HG03103 (cell line): ENCODE data around the gene APC2.
"Not testable (repeated sequence)": the region's sequence is repeated elsewhere in the genome, so short reads cannot be mapped to it uniquely, and the experiment has no call there.

ENCODE experiments used
- ATAC-seq: cut with Tn5 transposase; IDR thresholded peaks from one replicate; pipeline ENCODE4 v1.9.1; 2021; ENCODE audit warnings: low read depth; ENCODE audit not compliant: unreplicated experiment

APC2 gene

DNA sequence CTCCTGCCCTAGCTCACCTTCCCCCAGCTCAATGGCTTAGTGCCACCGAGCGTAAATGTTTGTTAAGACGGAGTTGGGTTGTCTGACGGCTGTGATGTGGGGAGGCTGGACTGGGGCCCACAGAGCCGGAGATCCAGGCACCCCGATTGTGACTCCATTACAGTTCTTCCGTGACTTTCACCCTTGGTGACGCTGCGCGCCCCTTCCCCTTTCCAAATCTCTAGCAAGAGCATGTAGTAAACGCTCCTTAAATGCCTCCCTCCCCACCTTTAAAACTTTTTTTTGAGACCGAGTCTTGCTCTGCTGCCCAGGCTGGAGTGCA, 41.9 kb downstream of the APC2 start:
- ATAC-seq = no peak

DNA sequence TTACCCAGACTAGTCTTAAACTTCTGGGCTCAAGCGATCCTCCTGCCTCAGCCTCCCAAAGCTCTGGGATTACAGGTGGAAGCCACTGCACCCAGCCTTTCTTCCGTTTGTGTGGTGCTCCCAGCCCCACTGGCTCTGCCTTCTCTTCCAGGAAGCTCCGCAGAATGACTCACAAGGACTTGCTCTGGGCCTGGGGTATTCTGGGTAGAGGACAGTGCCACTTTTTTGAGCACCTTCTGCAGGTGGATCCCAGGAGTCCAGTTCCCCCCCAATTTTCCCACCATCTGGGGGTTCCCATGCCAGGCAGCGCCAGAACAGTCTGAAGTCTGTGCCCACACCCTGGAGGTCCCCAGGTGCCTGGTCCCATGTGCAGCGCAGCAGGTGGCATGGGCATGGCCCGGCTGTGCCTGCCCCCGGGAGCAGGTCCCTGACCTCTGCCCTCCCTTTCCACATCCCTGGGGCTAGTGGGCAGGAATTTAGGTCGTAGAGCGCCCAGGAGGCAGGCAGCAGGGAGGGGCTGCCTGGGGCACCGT, 42.6 kb downstream of the APC2 start:
- ATAC-seq = no peak

DNA sequence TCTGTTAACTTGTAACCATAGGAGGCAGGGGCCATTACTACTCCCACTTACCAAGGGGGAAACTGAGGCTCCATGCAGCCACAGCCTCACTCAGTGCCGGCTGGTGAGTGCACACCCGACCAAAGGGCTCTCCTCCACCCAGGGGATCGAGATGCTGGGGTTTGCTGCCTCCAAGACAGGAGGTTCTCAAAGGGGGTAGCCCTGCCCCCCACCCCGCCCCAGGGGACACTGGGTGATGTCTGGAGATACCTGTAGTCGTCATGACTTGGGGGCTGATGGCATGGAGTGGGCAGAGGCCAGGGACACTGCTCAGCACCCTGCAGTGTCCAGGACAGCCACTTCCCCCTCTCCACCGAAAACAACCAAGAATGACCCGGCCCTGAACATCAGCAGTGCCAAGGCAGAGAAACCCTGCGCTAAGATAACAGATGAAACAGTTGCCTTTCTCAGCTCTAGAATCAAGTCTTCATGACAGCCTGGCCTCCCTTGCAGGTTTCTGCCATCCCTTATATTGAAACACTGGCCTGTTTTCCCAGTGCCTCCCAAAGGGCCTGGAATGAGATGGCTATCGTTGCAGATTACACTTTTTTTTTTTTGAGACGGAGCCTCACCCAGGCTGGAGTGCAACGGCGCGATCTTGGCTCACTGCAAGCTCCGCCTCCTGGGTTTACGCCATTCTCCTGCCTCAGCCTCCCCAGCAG, 44.3 kb downstream of the APC2 start:
- no peak for ATAC-seq

DNA sequence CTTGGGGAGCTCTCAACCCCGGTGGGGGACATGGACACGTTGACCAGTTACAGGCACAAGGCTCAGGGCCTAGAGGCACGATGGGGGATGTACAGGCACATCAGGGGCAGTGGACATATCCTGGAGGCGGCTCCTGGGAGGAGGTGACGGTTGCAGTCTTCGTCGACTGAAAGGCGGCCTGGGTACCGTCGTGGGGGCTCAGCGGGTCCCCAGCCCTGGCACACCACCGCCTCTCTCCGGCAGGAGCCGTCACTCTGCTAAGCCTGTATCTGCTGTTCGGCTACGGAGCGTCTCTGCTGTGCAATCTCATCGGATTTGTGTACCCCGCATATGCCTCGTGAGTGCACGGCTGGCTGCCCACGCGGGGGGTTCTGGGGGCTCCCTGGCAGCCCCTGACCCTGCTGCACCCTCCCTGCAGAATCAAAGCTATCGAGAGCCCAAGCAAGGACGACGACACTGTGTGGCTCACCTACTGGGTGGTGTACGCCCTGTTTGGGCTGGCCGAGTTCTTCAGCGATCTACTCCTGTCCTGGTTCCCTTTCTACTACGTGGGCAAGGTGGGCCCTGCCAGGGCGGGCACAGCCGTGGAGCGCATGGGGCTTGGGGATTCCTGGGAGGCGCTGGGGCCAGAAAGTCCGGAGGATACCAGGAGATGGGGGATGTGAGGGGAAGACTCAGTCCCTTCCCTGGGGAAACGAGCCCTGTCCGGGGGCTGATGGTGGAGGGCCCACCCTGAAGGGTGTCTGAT, 45.3 kb downstream of the APC2 start:
- no peak for ATAC-seq

DNA sequence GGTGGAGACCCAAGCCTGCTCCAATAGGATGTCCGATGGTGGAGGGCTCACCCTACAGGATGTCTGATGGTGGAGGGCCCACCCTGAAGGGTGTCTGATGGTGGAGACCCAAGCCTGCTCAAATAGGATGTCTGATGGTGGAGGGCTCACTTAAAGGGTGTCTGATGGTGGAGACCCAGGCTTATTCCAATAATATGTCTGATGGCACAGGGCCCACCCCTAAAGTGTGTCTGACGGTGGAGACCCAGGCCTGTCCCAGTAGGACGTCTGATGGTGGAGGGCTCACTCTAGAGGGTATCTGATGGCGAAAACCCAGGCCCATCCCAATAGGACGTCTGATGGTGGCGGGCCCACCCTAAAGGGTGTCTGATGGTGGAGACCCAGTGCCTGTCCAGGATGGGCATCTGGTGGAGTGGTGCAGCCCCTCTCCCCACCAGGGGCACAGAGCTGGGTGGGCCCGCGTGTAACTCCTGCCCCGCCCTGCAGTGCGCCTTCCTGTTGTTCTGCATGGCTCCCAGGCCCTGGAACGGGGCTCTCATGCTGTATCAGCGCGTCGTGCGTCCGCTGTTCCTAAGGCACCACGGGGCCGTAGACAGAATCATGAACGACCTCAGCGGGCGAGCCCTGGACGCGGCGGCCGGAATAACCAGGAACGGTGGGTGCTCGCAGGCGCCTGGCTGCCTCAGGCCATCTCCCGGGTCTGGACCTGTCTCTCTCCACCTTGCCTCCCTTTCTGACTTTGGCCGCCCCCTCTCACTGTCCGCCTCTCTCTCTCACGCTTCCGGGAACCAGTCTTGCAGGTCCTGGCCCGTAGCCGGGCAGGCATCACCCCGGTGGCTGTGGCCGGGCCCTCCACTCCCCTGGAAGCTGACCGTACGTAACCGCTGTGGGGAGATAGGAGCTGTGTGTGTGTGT, 46.1 kb downstream of the APC2 start:
- no peak for ATAC-seq

DNA sequence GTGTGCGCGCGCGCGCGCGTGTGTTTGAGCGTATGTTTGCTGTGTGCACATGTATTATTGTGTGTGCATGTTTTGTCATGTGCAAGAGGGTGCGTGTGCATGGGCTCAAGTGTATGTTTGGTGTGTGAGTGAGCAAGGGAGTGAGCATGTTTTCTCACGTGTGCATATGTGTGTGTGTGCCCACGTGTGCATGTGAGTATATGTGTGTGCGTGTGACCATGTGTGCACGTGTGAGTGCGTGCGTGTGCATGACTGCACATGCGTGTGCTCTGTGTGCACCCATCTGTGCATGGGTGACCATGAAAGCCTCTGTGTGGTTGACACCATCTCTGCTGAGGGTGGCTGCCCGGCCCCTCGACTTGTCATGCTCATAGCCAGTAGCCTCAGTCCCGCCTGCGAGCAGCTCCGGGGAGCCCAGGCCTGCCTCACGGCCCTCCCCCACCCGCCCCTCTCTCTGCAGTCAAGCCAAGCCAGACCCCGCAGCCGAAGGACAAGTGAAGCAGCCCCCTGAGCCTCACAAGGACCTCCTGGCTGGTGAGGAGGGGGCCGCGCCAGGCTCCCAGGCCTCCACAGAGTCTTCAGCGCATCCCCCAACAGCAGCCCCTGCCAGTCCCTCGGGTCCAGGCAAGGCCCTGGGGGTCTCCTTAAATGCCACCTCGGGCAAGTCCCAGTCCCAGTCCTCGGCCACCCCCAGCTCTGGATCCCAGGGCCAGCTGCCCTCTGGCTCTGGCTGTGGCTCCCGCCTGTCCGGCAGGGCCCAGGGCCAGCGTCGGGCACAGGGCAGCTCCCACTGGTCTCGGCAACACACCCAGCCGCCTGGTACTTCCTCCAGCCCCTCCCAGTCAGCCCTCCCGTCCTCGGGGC, 47.0 kb downstream of the APC2 start:
- no peak for ATAC-seq

DNA sequence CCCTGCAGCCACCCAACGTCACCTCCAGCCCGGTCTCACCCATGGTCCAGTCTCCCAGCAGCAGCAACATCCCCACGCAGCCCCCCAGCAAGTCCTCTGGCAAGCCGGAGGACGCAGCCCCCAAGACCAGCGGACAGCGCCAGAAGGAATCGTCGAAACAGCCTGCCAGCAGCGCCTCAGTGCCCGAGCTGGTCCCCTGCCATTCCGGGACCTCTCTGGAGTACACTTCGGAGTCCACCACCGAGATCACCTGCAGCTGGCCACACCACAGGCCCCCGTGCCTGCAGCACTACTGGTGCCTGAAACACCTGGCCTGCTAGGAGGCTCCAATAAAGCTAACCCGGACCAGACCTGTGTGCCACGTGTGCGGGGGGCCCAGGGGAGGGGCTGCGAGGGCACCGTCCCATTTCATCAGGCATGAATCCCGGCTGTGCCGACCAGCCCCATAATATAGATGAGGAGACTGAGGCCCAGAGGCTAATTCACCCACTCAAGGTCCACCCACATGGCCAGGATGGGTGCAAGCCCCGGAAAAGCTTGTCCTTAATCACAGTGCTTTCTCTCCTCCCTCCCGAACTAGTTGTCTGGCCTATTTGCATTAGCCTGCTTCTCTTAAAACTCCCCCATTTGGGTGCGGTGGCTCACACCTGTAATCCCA, 47.8 kb downstream of the APC2 start:
- no peak for ATAC-seq

DNA sequence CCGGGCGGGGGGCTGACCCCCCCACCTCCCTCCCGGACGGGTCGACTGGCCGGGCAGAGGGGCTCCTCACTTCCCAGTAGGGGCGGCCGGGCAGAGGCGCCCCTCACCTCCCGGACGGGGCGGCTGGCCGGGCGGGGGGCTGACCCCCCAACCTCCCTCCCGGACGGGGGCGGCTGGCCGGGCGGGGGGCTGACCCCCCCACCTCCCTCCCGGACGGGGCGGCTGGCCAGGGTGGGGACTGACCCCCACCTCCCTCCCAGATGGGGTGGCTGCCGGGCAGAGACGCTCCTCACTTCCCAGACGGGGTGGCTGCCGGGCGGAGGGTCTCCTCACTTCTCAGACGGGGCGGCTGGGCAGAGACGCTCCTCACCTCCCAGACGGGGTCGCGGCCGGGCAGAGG, 49.3 kb downstream of the APC2 start:
- ATAC-seq = not testable (repeated sequence)

DNA sequence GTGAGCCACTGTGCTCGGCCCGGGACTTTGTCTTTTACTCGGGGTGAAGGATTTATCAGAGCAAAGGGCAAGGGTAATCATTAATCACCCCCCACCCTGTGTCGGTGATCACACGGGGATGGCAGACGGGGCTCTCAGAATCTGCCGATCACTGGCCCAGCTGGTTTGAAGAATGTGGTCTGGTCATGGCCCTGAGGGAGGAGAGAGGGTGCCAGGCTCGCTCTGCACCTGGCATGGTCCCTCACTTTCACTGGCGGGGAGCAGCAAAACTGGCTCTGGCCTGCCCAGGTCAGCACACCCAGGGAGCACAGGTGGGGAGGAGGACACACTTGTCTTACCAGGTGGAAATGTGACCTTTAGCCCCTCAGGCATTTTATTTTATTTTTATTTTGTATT, 51.3 kb downstream of the APC2 start:
- no peak for ATAC-seq

DNA sequence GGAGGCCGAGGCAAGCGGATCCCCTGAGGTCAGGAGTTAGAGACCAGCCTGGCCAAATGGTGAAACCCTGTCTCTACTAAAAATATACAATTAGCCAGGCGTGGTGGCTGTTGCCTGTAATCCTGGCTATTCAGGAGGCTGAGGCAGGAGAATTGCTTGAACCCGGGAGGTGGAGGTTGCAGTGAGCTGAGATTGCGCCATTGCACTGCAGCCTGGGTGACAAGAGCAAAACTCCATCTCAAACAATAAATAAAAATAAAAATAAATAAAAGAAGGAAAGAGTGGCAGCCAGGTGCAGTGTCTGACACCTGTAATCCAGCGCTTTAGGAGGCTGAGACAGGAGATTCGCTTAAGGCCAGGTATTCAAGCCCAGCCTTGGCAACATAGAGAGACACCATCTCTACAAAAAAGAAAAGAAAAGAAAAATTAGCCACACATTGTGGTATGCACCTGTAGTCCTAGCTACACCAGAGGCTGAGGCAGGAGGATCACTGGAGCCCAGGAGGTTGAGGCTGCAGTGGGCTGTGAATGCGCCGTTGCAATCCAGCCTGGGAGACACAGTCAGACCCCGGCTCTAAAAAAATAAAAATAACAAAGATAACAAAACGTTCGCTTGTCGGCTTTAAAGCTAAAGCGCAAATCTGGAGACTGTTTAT, 52.6 kb downstream of the APC2 start:
- no peak for ATAC-seq

DNA sequence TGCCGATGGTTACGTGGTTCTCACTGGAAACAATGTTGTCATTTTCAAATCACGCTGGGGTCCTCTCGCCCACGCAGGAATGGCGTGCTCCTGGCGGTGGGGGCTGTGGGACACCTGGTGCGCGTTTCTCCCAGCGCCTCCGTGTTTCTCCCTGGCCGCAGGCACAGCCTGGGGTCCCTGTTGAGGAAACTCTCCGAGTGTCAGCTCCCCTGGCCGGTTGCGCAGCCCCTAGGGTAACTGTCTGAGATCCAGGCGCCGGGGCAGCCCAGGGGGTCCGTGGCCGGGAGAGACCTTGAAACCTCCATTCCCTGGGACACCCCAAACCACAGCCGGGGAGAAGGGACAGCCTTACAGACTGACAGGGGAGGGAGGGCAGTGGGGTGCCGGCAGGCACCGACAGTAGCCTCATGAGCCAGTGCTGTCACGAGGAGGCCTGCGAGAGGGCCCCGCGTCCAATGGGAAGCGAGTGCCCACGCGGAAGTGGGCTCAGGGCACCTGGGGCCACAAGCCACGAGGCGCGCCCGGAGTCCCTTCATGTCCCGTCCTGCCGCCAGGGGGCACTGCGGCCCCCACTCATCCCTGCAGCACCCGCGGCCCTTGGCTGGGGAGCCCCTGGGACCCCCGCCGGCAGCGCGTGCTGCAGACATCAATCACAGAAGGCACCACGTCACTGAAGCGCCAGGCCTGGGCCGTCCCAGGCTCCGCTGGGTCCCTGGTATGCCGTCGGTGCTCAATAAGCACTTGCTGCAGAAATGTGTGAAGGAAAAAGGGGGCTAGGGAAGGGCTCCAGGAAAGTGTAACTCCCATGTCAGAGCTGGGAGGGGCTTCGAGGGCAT, 53.4 kb downstream of the APC2 start:
- ATAC-seq = no peak

DNA sequence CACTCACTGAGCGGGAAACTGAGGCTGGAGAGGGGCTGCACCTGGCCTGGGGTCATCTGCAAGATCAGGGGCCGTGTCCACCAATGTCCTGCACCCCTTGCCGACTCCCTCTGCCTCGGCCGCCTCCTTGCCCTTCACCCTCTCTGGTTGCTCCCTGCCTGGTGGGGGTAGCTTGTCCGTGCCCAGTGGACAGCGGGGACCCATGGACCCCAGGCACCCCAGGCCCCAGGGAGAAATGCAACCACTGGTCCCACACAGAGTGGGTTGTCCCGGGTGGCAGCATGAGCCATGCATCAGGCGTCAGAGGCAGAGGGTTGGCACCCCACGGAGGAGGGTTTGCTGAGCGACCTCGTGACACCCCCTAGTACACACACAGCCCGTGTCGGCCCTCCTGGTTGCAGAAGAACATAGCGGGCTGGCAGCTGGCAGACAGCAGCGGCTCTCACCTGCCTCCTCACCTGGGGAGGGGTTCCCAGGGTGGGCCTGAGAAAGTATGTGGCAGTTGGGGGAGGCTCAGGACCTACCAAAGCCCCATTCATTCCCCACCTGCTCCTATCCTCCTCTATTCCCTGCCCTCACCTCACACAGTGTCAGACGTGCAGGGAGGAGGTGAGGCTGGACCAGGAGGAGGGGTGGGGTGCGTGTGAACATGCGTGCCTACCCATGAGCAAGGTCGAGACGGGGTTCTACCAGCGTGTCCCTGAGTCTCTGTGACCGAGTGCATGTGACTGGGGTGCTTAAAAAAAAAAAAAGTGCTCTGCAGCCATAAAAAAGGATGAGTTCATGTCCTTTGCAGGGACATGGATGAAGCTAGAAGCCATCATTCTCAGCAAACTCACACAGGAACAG, 54.2 kb downstream of the APC2 start:
- no peak for ATAC-seq

DNA sequence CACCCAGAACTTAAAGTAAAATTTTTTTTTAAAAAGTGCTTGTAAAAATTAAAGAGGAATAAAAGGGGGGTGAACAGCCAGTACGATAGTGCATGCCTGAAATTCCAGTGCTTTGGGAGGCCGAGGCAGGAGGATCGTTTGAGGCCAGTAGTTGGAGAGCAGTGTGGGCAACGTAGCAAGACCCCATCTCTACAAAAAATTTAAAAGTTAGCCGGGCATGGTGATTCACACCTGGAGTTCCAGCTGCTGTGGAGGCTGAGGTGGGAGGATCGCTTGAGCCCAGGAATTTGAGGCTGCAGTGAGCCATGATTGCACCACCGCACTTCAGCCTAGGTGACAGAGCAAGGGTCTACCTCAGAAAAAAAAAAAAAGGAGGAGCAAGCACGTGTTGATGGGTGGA, 55.1 kb downstream of the APC2 start:
- ATAC-seq = no peak

DNA sequence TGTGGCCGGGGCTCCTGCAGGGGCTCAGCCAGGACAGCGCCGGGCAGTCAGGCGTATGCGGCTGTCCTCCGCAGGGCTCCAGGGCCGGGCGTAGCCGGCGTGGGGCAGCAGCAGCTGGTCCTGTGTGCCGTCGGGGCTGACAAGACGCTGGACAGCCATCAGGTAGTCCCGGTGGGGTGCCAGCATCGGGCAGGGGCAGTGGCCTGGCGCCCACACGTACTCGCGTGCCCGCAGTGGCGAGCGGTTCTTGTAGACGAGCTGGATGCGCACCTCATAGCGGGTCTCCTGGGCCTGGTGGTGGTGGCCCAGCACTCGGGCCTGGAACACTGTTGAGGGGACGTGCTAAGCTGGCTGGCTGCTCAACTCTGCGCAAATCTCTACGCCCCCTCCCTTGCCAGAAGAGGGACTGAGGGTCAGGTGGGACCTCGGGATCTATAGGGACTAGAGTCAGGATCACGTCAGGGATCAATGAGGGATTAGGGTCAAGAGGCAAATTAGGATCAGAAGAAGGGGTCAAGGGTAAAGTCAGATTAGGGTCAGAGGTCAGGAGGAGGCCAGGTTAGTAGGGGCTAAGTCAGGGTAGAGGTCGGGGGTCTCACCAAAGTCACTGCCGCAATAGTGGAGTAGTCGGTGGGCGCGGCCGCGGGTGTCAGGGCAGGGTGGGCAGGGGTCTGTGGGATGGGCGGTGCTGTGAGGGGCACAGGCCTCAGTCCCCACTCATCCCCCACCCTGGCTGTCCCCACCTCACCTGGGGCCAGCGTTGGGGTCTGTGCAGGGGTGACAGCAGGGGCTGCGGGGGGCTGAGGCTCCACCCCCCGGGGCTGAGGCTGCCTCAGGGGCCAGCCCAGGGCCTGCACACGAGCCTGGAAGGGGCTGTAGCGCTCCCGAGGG, 56.3 kb downstream of the APC2 start:
- no peak for ATAC-seq

DNA sequence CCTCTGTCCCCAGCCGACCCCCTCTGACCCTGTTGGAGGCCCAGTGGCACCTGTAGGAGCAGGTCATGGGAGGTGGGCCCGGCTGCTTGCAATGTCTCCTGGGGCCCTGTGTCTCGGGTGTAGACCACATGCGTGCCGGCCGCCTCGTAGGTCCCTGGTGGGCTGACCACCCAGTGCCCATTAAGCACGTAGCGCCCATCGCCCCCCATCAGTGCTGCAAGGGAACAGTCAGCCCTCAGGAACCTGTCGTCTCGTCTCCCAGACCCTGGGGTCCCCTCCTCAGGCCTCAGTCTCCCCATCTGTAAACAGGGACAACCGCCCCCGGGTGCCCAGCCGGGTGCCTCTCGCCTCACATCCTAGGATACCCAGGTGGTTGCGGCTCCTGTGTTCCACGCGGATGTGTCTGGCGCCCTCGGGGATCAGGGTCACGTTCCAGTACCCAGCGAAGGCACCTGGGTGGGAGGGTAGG, 57.3 kb downstream of the APC2 start:
- no peak for ATAC-seq

DNA sequence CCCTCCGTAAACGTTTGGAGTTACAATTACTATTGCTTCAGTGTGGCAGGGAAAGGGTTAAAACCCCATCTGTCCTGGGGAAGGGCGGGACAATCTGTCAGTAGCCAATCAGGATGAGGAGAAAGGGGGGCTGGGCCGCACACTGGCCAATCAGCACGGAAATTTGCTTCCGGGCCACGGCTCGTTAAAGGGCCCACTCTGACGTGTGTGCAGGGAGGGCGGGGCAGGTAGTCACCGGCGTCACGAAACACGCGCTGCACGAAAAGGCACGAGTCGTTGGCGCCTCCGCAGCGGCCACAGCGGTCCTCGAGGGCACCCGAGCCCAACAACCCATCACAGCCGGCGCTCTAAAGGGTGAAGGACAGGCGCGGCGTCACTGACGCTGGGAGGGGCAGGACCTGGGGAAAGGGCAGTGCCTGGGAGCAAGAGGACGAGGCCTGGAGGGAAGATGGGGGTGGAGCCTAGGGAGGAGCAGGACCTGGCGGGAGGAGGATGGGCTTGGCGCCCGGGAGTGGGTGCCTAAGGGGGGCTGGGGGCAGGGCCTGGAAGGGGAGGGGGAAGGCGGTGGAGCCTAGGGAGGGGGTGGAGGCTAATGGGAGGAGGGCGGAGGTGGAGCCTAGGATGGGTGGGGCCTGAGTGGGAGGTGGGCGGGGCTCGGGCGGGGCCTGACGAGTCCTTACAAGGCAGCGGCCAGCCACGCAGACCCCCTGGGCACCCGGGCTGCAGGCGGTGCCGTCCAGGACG, 58.0 kb downstream of the APC2 start:
- ATAC-seq = peak; percentile 54
